ENCODE data around the gene CD63.

Gene CD63

GRCh38 chr12:55707841-55708694, 20.7 kb downstream of the CD63 start, which contains the start of gene ITGA7:
Gene ITGA7 (minus strand): TSS chr12:55707904. CDS start chr12:55707682, 222 bp downstream.
- Histone ChIP-seq H3K4me1 (no peaks in the 10 kb centered on the region), H3K4me2 (ENCODE audit: low read length) (peak within 1 kb of the TSS; percentile 59), H3K36me3 (ENCODE audit: control insufficient read depth, insufficient read depth, low read length) (no peaks in the 10 kb centered on the region), H3K79me2 (no peaks in the 10 kb centered on the region), H3K9me3 (ENCODE audit: control insufficient read depth, low read length) (no peaks in the 10 kb centered on the region), H3K27ac (peak within 1 kb of the TSS; percentile 6), H3K27me3 (ENCODE audit: control insufficient read depth, insufficient read depth, low read length) (no peaks in the 10 kb centered on the region), H3K4me3 (ENCODE audit: low read depth, low read length) (peak within 1 kb of the TSS; percentile 48), H2AFZ (peak within 1 kb of the TSS; percentile 79), H3K9ac (no peak within 1 kb of the TSS)
- TF ChIP-seq, protein P1, sequence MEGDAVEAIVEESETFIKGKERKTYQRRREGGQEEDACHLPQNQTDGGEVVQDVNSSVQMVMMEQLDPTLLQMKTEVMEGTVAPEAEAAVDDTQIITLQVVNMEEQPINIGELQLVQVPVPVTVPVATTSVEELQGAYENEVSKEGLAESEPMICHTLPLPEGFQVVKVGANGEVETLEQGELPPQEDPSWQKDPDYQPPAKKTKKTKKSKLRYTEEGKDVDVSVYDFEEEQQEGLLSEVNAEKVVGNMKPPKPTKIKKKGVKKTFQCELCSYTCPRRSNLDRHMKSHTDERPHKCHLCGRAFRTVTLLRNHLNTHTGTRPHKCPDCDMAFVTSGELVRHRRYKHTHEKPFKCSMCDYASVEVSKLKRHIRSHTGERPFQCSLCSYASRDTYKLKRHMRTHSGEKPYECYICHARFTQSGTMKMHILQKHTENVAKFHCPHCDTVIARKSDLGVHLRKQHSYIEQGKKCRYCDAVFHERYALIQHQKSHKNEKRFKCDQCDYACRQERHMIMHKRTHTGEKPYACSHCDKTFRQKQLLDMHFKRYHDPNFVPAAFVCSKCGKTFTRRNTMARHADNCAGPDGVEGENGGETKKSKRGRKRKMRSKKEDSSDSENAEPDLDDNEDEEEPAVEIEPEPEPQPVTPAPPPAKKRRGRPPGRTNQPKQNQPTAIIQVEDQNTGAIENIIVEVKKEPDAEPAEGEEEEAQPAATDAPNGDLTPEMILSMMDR (IDR thresholded peaks at IDR 0.05), result no peak

GRCh38 chr12:55707219-55707671, 21.6 kb downstream of the CD63 start:
- TF ChIP-seq, protein P1 (IDR thresholded peaks at IDR 0.05), result no peak
- Histone ChIP-seq H2AFZ (peak overlapping the region; percentile 63), H3K9me3 (ENCODE audit: control insufficient read depth, low read length) (no peaks in the 10 kb centered on the region), H3K9ac (no peak overlapping the region), H3K4me1 (no peaks in the 10 kb centered on the region), H3K79me2 (no peaks in the 10 kb centered on the region), H3K27me3 (ENCODE audit: control insufficient read depth, insufficient read depth, low read length) (no peaks in the 10 kb centered on the region), H3K4me3 (ENCODE audit: low read depth, low read length) (no peak overlapping the region), H3K27ac (peak overlapping the region; percentile 6), H3K36me3 (ENCODE audit: control insufficient read depth, insufficient read depth, low read length) (no peaks in the 10 kb centered on the region), H3K4me2 (ENCODE audit: low read length) (no peak overlapping the region)

GRCh38 chr12:55706568-55707218, 22.1 kb downstream of the CD63 start:
- no peaks in the 10 kb centered on the region for H3K79me2 ChIP-seq
- TF ChIP-seq, protein P1 (IDR thresholded peaks at IDR 0.05), result no peak
- peak overlapping the region; percentile 63 for H2AFZ ChIP-seq
- H3K4me1 ChIP-seq, result no peaks in the 10 kb centered on the region
- no peaks in the 10 kb centered on the region for H3K9me3 ChIP-seq (ENCODE audit: control insufficient read depth, low read length)
- H3K27me3 ChIP-seq (ENCODE audit: control insufficient read depth, insufficient read depth, low read length), result no peaks in the 10 kb centered on the region
- H3K4me2 ChIP-seq (ENCODE audit: low read length), result no peak overlapping the region
- no peaks in the 10 kb centered on the region for H3K36me3 ChIP-seq (ENCODE audit: control insufficient read depth, insufficient read depth, low read length)
- no peak overlapping the region for H3K9ac ChIP-seq
- peak overlapping the region; percentile 6 for H3K27ac ChIP-seq
- no peak overlapping the region for H3K4me3 ChIP-seq (ENCODE audit: low read depth, low read length)

DNA sequence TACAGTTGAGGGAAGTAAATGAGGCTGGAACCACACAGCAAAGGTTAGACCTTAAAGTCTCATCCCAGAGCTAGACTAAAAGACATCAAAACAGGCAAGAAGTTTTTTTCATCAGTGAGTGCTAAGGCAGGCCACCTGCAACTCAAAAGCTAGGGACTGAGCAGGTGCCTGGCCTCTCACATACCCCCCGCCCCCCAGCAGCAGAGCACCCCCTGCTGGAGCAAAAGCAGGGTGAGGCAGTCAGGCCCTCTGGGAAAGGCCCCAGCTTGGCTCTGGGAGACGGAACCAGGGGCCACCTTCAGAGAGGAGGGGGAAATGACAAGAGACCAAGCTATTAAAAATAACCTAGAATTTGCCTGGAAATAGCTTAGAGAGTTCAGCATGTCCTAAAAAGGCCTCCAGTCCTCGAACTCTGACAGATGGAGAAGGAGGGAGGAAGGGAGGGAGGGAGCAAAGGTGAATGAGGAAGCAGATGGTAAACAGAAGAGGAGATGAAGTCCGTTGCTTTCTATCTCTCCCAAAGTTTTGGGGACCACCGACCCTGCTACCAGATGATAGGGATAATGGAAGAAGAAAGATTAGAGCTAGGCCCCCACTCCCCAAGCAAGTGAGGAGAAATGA, 22.9 kb downstream of the CD63 start:
- Histone ChIP-seq H3K36me3 (ENCODE audit: control insufficient read depth, insufficient read depth, low read length) (no peaks in the 10 kb centered on the region), H3K27me3 (ENCODE audit: control insufficient read depth, insufficient read depth, low read length) (no peaks in the 10 kb centered on the region), H3K79me2 (no peaks in the 10 kb centered on the region), H3K4me1 (no peaks in the 10 kb centered on the region), H3K9ac (no peak overlapping the region), H3K9me3 (ENCODE audit: control insufficient read depth, low read length) (no peaks in the 10 kb centered on the region), H3K27ac (no peak overlapping the region), H3K4me3 (ENCODE audit: low read depth, low read length) (no peak overlapping the region), H3K4me2 (ENCODE audit: low read length) (no peak overlapping the region), H2AFZ (no peak overlapping the region)
- TF ChIP-seq, protein P1 (IDR thresholded peaks at IDR 0.05), result no peak

All from parathyroid adenoma (tissue), 2 donors.